ENCODE measurements around the gene SH3BP2. TPM values are rescaled to one million over a fixed set of nuclear protein-coding genes. Genes with fewer than 3 reads are reported as not detected.

The SH3BP2 gene
- total RNA-seq, 2 donors from 2014 or later = 24.3 to 41.3 TPM

DNA sequence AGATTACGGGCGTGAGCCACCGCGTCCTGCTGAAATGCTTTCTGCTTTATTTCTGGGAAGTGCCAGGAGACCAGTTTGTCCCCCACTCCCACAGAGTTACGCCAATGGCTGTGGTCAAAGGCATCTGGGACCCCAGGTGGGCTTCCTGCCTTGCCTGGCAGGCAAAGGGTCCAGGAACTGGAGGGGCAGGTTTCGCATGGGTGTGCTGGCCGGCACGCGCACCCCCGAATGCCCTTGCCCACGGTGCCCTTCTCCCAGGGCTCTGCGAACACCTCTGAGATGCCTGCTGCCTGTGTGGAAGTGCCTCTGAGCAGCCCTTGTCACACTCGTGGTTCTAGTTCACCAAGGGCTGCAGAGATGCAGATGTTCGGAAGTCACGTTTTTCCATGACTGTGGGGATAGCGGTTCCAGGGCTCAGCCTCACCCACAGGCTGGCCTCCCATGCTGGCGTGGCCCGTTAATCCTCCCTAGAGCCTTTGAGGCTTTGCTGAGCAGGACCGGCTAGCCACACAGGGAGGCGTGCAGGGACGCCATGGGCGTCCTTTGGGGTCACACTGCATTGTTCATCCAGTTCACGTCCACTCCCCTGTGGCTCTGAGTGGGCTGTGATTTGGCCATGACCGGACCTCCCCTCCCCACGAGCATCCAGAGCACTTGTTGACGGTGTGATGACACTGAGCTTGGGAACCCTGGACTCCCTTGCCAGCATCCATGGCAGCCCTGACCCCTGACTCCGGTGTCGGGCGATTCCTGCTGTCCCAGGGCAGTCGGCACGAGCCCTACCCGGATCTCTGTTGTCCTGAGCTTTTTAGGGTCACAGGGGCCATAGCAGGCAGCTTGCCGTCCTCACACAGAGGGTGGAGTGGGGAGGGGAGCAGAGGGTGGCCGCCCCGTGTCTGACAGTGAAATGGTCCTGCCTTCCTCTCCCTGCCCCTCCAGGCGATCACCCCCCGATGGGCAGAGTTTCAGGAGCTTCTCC, 38.0 kb downstream of the SH3BP2 start:
- DNase-seq (ENCODE audit: low spot score) = no peak
- intact Hi-C loops (cut with DNase I) = no loop called here

DNA sequence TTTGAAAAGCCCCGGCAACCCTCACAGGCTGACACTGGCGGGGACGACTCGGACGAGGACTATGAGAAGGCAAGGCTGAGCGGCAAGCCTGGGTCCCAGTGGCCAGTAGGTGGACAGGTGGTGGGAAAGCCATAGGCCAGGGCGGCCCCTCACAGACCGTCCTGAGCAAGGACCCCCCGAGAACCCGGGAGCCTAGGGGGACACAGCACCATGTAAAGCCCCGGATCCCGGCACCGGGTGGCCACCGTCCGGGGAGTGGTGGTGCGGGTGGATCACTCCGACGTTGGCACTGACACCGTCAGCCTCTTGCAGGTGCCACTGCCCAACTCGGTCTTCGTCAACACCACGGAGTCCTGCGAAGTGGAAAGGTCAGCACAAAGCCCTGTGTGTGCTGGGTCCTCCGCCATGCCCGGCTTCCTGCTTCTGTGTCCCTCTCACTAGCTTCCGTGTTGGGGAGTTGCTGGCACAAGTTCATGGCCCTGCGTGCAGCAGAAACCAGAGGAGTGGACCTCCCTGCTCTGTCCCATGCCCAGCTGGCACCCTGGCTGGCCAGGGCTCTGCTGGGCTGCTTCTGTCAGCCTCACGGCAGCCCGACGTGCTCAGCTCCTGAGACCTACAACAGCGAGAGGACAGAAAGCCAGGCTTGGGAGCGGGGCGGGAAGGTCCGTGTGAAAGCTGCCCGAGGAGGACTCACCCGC, 38.9 kb downstream of the SH3BP2 start:
- intact Hi-C loops (cut with DNase I) = no loop called here
- Histone ChIP-seq H3K9me3 (no peaks in the 10 kb centered on the region), H3K4me3 (no peak overlapping the region), H3K36me3 (no peaks in the 10 kb centered on the region), H3K4me1 (replicated peaks) (no peaks in the 10 kb centered on the region), H3K27me3 (replicated peaks; ENCODE audit: insufficient read depth) (no peaks in the 10 kb centered on the region), H3K27ac (no peak overlapping the region)
- DNase-seq (ENCODE audit: low spot score) = no peak
- WGBS = 92% methylated on average over 36 of the region's 36 CpGs
- TF ChIP-seq POLR2AphosphoS5 (IDR thresholded peaks at IDR 0.05) (no peak), POLR2A (IDR thresholded peaks at IDR 0.05) (no peak)
- TF ChIP-seq, protein P1, sequence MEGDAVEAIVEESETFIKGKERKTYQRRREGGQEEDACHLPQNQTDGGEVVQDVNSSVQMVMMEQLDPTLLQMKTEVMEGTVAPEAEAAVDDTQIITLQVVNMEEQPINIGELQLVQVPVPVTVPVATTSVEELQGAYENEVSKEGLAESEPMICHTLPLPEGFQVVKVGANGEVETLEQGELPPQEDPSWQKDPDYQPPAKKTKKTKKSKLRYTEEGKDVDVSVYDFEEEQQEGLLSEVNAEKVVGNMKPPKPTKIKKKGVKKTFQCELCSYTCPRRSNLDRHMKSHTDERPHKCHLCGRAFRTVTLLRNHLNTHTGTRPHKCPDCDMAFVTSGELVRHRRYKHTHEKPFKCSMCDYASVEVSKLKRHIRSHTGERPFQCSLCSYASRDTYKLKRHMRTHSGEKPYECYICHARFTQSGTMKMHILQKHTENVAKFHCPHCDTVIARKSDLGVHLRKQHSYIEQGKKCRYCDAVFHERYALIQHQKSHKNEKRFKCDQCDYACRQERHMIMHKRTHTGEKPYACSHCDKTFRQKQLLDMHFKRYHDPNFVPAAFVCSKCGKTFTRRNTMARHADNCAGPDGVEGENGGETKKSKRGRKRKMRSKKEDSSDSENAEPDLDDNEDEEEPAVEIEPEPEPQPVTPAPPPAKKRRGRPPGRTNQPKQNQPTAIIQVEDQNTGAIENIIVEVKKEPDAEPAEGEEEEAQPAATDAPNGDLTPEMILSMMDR (IDR thresholded peaks at IDR 0.05) = no peak

More for the DNA sequence above, 38.0 kb downstream of the SH3BP2 start:
- Histone ChIP-seq H3K27me3 (replicated peaks; ENCODE audit: insufficient read depth) (no peaks in the 10 kb centered on the region), H3K4me3 (no peak overlapping the region), H3K4me1 (replicated peaks) (no peaks in the 10 kb centered on the region), H3K27ac (no peak overlapping the region), H3K36me3 (no peaks in the 10 kb centered on the region), H3K9me3 (no peaks in the 10 kb centered on the region)
- WGBS = 90% methylated on average over 37 of the region's 37 CpGs
- TF ChIP-seq, protein P1 (IDR thresholded peaks at IDR 0.05) = no peak
- no peak for TF ChIP-seq POLR2A (IDR thresholded peaks at IDR 0.05)

DNA sequence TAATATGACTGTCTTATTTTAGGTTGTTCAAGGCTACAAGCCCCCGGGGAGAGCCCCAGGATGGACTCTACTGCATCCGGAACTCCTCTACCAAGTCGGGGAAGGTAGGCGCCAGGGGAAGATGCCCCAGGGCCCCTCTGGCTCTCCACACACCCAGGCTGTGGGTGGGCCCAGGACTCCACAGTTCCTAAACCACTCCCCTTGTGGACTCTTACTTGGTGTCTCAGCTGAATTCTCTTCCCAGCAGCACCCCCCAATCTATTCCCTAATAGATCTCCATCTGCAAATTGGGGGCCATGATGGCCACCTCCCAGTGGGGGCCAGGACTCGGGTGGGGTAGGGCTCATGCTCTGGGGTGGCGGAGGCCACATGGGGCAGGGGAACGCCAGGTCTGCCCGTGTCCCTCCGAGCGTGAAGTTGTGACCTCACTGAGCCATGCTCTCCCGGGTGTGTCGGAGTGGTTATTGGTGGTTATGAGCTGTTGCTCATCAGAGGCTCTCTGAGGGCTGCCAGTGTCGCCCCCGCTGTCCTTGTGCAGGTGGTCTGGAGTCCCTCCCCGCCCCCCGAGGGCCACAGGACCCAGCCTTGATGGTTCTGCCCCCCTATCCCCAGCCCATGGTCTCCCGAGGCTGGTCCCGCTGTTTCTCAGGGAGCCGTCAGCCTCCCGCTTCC, 39.6 kb downstream of the SH3BP2 start:
- H3K36me3 ChIP-seq = no peaks in the 10 kb centered on the region
- intact Hi-C loops (cut with DNase I) = no loop called here
- no peak overlapping the region for H3K4me3 ChIP-seq
- no peaks in the 10 kb centered on the region for H3K27me3 ChIP-seq (replicated peaks; ENCODE audit: insufficient read depth)
- 92% methylated on average over 20 of the region's 20 CpGs for whole genome bisulfite sequencing
- H3K9me3 ChIP-seq = no peaks in the 10 kb centered on the region
- no peak overlapping the region for H3K27ac ChIP-seq
- TF ChIP-seq, protein P1 (IDR thresholded peaks at IDR 0.05) = no peak
- TF ChIP-seq POLR2A (IDR thresholded peaks at IDR 0.05) (no peak), POLR2AphosphoS5 (IDR thresholded peaks at IDR 0.05) (no peak)
- DNase-seq (ENCODE audit: low spot score) = no peak
- no peaks in the 10 kb centered on the region for H3K4me1 ChIP-seq (replicated peaks)

DNA sequence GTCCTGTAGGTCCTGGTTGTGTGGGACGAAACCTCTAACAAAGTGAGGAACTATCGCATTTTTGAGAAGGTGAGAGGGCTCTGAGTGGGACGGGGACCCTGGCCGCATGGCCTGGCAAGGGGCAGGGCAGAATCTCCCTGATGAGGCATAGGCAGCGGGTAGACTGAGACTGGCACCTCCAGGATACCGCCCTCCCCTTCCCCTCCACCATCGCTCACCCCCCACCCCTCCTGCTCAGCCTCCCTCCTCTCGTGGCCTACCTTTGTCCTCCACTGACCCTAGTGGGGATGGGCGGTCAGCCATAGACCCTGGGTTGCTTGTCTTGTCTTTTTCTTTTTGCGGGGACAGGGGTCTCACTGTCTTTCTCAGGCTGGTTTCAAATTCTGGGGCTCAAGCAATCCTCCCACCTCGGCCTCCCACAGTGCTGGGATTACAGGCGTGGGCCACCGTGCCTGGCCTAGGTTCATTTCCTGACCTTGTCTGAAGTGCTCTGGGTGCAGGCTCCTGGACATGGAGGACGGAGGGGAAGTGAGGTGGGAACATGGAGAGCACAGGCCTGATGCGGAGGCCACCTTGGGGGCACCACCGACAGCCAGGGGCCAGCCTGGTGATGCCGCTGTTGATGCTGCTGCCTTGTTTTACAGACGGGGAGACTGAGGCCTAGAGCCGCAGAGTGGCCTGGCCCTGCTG, 40.2 kb downstream of the SH3BP2 start:
- TF ChIP-seq POLR2A (IDR thresholded peaks at IDR 0.05) (no peak), POLR2AphosphoS5 (IDR thresholded peaks at IDR 0.05) (no peak)
- TF ChIP-seq, protein P1 (IDR thresholded peaks at IDR 0.05) = no peak
- intact Hi-C loops (cut with DNase I) = no loop called here
- no peak overlapping the region for H3K4me3 ChIP-seq

More for the DNA sequence above, 40.2 kb downstream of the SH3BP2 start:
- H3K27ac ChIP-seq = no peak overlapping the region
- H3K4me1 ChIP-seq (replicated peaks) = no peaks in the 10 kb centered on the region
- no peaks in the 10 kb centered on the region for H3K27me3 ChIP-seq (replicated peaks; ENCODE audit: insufficient read depth)
- no peaks in the 10 kb centered on the region for H3K9me3 ChIP-seq
- WGBS = 94% methylated on average over 19 of the region's 19 CpGs
- no peak for DNase-seq (ENCODE audit: low spot score)
- H3K36me3 ChIP-seq = no peaks in the 10 kb centered on the region

Data from prostate gland (tissue), 2 donors.